Smooth muscle cell (in vitro differentiated cells): ENCODE measurements around the gene ZSCAN20. TPM values are rescaled to one million over a fixed set of nuclear protein-coding genes. Genes with fewer than 3 reads are reported as not detected.
"Not testable (repeated sequence)": the region's sequence is repeated elsewhere in the genome, so short reads cannot be mapped to it uniquely, and the experiment has no call there.

ENCODE experiments used
- DNase-seq: peaks from one replicate; lab custom pipeline; 2025; ENCODE audit not compliant: unreplicated experiment; lab: John Stamatoyannopoulos, UW
- H2AFZ ChIP-seq: fragments of 200-600 bp; sonication (generic); 2 replicates; pipeline ENCODE4 v1.6.0; 2016; ENCODE audit warnings: antibody characterized with exemption, low read depth, mild to moderate bottlenecking
- H3F3A ChIP-seq: fragments of 200-600 bp; sonication (generic); 2 replicates; pipeline ENCODE4 v1.6.0; 2017; ENCODE audit warnings: antibody characterized with exemption, low read depth
- H3K27ac ChIP-seq: fragments of 200-600 bp; sonication (generic); 2 replicates; pipeline ENCODE4 v1.5.1; 2016; ENCODE audit warnings: low read depth, mild to moderate bottlenecking
- H3K27me3 ChIP-seq: fragments of 200-600 bp; sonication (generic); 2 replicates; pipeline ENCODE4 v1.6.1; 2016; ENCODE audit warnings: low read depth, mild to moderate bottlenecking
- H3K36me3 ChIP-seq: fragments of 200-600 bp; sonication (generic); 2 replicates; pipeline ENCODE4 v1.5.1; 2016; ENCODE audit warnings: low read depth
- H3K4me1 ChIP-seq: fragments of 200-600 bp; sonication (generic); 2 replicates; pipeline ENCODE4 v1.5.1; 2016; ENCODE audit warnings: low read depth
- H3K4me2 ChIP-seq: fragments of 200-600 bp; sonication (generic); 2 replicates; pipeline ENCODE4 v1.6.0; 2016; ENCODE audit warnings: mild to moderate bottlenecking
- H3K4me3 ChIP-seq: fragments of 200-600 bp; sonication (generic); 2 replicates; pipeline ENCODE4 v1.5.1; 2016; ENCODE audit warnings: mild to moderate bottlenecking
- H3K79me2 ChIP-seq: fragments of 200-600 bp; sonication (generic); 2 replicates; pipeline ENCODE4 v1.6.0; 2016; ENCODE audit warnings: low read depth, mild to moderate bottlenecking
- H3K9ac ChIP-seq: fragments of 200-600 bp; sonication (generic); 2 replicates; pipeline ENCODE4 v1.6.0; 2016; ENCODE audit warnings: low read depth
- H3K9me3 ChIP-seq: fragments of 200-600 bp; sonication (generic); replicated peaks from 2 replicates; pipeline ENCODE4 v1.5.1; 2016; ENCODE audit warnings: low read depth
- H4K20me1 ChIP-seq: fragments of 200-600 bp; sonication (generic); 2 replicates; pipeline ENCODE4 v1.6.0; 2016; ENCODE audit warnings: low read depth
- CTCF ChIP-seq: fragments of 200-600 bp; sonication (generic); IDR thresholded peaks from 2 replicates; pipeline ENCODE4 v1.5.1; 2017; ENCODE audit warnings: borderline replicate concordance, mild to moderate bottlenecking, antibody characterized with exemption; ENCODE audit not compliant: insufficient read depth, poor library complexity, severe bottlenecking
- WGBS: methylation state at CpG from one replicate; pipeline ENCODE4 v1.1.7; 2016; ENCODE audit warnings: low lambda C conversion rate; 5-methylcytosine and 5-hydroxymethylcytosine counted together
- polyA plus RNA-seq: library from polyadenylated mRNA; unstranded; fragments of >200 nt; fragmentation: Nextera tagmentation; extraction: Ambion mirVana; gene quantifications from 2 replicates; pipeline ENCODE4 v1.2.1, GENCODE V29; 2016
- total RNA-seq: library from RNA; depleted of rRNA; stranded (reverse); fragments of >200 nt; gene quantifications from 2 replicates; pipeline ENCODE4 v1.2.3, GENCODE V29; 2014

The ZSCAN20 gene
- total and polyA plus RNA-seq, 2 experiments from 2014 or later, result 2.3 to 3.8 TPM

DNA sequence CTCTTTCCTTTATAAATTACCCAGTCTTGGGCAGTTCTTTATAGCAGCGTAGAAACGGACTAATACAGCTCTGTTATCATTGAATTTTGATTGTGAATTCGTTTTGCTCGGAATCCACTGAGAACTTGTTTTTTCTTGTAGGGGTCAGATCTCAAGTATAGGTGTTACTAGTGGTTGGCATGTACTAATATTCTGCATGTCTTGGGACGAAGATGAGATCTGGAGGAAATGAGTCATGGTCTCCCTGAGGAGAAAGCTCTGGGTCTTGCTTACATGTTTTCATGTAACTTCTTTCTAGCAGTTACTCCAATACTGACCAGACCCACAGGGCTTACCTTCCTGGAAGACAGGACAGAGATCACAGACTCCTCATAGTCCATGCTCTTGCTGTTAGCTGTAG lies 30.3 kb downstream of the ZSCAN20 start:
- H3K9ac ChIP-seq, result no peak overlapping the region
- no peak overlapping the region for H2AFZ ChIP-seq
- no peaks in the 10 kb centered on the region for H3K36me3 ChIP-seq
- H3K27ac ChIP-seq, result no peak overlapping the region
- DNase-seq, result no peak
- no peaks in the 10 kb centered on the region for H3K79me2 ChIP-seq
- no peaks in the 10 kb centered on the region for H3K4me1 ChIP-seq
- WGBS, result 59% methylated on average over 5 of the region's 5 CpGs
- TF ChIP-seq CTCF, result no peak
- no peaks in the 10 kb centered on the region for H3K27me3 ChIP-seq
- no peak overlapping the region for H3K4me3 ChIP-seq
- no peaks in the 10 kb centered on the region for H4K20me1 ChIP-seq
- no peaks in the 10 kb centered on the region for H3F3A ChIP-seq
- H3K4me2 ChIP-seq, result no peak overlapping the region
- no peaks in the 10 kb centered on the region for H3K9me3 ChIP-seq

DNA sequence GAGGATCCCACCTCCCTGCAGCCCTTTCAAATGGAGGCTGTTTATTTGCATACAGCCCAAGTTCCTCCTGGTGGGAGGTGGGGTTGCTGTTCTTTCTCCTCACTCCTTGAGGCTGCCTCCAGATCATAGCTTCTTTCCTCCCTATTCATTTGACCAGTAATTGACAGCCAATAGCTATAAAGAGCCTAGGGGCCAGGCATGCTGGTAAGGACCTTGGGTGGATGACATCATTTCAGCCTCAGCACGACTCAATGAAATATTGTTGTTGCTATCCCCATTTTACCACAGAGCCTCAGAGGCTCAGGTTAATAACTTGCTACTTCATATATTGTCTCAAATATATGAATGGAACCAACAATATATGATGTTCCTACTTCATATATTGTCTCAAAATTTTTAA lies 31.1 kb downstream of the ZSCAN20 start:
- no peak overlapping the region for H2AFZ ChIP-seq
- no peaks in the 10 kb centered on the region for H3K36me3 ChIP-seq
- H3K9me3 ChIP-seq, result no peaks in the 10 kb centered on the region
- no peak overlapping the region for H3K4me2 ChIP-seq
- DNase-seq, result no peak
- no peaks in the 10 kb centered on the region for H3K79me2 ChIP-seq
- no peaks in the 10 kb centered on the region for H3F3A ChIP-seq
- H3K4me3 ChIP-seq, result no peak overlapping the region
- 75% methylated on average over 1 of the region's 1 CpG for WGBS
- H3K9ac ChIP-seq, result no peak overlapping the region
- no peak for TF ChIP-seq CTCF
- H4K20me1 ChIP-seq, result no peaks in the 10 kb centered on the region
- no peak overlapping the region for H3K27ac ChIP-seq
- no peaks in the 10 kb centered on the region for H3K27me3 ChIP-seq
- no peaks in the 10 kb centered on the region for H3K4me1 ChIP-seq

DNA sequence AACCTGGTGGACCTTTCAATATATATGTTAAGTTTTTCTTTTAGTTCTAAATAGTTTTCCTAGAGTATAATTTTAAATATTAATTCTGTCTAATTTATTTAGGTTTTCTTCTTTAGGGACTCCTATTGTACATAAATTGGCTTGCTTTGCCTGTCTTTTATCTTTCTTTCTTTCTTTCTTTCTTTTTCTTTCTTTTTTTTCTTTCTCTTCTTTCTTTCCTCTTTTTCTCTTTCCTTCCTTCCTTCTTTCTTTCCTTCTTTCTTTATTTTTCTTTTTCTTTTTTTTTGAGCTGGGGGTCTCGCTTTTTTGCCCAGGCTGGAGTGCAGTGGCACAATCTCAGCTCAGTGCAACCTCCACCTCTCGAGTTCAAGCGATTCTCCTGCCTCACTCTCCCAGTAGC lies 35.2 kb downstream of the ZSCAN20 start:
- H3K9ac ChIP-seq, result no peak overlapping the region
- no peaks in the 10 kb centered on the region for H3K27me3 ChIP-seq
- 88% methylated on average over 3 of the region's 3 CpGs for WGBS
- H4K20me1 ChIP-seq, result no peaks in the 10 kb centered on the region
- DNase-seq, result no peak
- H3F3A ChIP-seq, result no peaks in the 10 kb centered on the region
- no peak for TF ChIP-seq CTCF
- H3K36me3 ChIP-seq, result no peaks in the 10 kb centered on the region
- no peaks in the 10 kb centered on the region for H3K79me2 ChIP-seq
- H3K4me3 ChIP-seq, result no peak overlapping the region
- no peaks in the 10 kb centered on the region for H3K4me1 ChIP-seq
- H3K27ac ChIP-seq, result no peak overlapping the region
- no peak overlapping the region for H2AFZ ChIP-seq
- H3K9me3 ChIP-seq, result no peaks in the 10 kb centered on the region
- no peak overlapping the region for H3K4me2 ChIP-seq

GRCh38 chr1:33508151-33508550 lies 35.7 kb downstream of the ZSCAN20 start:
- Histone ChIP-seq H3K4me1 (no peaks in the 10 kb centered on the region), H4K20me1 (no peaks in the 10 kb centered on the region), H3K36me3 (no peaks in the 10 kb centered on the region), H2AFZ (no peak overlapping the region), H3K9me3 (no peaks in the 10 kb centered on the region), H3K4me2 (no peak overlapping the region), H3K4me3 (no peak overlapping the region), H3K79me2 (no peaks in the 10 kb centered on the region), H3F3A (no peaks in the 10 kb centered on the region), H3K9ac (no peak overlapping the region), H3K27ac (no peak overlapping the region), H3K27me3 (no peaks in the 10 kb centered on the region)
- 86% methylated on average over 1 of the region's 1 CpG for WGBS
- no peak for DNase-seq
- no peak for TF ChIP-seq CTCF

- H3K9ac ChIP-seq, H3K27ac ChIP-seq, H3F3A ChIP-seq, H3K4me2 ChIP-seq, H3K79me2 ChIP-seq, H3K36me3 ChIP-seq, H2AFZ ChIP-seq, H4K20me1 ChIP-seq, DNase-seq, H3K4me1 ChIP-seq, H3K27me3 ChIP-seq, H3K9me3 ChIP-seq, H3K4me3 ChIP-seq: not testable (repeated sequence)
- 97% methylated on average over 6 of the region's 24 CpGs for WGBS
Measured at GRCh38 chr1:33509276-33509675, 36.8 kb downstream of the ZSCAN20 start.
